Upper lobe of left lung (tissue), 4 donors: ENCODE data around the gene PGAM2.

Experiments
- POLR2A ChIP-seq, 4 donors: fragments of 450-650 bp; IDR thresholded peaks; one replicate each; pipeline ENCODE4 v1.5.1; 2016 to 2017; ENCODE audit warnings: antibody characterized with exemption in 4 of 4, mild to moderate bottlenecking in 2 of 4
- TF ChIP-seq, protein P1 (sequence below), 6 experiments: fragments of 450-650 bp in 4 of 6; fragments of 200-600 bp in 2 of 6; sonication (generic) in 2 of 6; IDR thresholded peaks; one replicate each; pipeline ENCODE4 v1.5.1; 2016 to 2019; ENCODE audit warnings: antibody characterized with exemption in 6 of 6

DNA sequence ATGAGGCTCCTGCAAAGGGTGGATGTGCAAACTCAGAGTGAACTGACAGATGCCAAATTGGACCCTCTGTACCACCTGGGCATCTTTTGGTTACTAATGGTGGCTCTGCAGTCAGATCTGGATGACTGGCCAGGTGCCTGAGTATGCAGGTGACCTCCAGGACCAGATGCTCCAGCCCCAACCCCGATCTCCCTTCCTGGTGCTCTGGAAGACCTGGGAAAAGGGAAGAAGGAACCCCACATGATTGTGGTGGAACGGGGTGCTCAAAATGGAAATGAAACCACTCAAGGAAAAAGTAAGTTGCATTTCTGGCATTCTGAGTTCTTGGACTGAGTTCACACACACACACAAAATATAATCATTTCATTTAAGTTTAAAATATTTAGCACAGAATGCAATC is 29.0 kb upstream of the PGAM2 start:
- no peak for TF ChIP-seq POLR2A (IDR thresholded peaks at IDR 0.05)
- TF ChIP-seq, protein P1, sequence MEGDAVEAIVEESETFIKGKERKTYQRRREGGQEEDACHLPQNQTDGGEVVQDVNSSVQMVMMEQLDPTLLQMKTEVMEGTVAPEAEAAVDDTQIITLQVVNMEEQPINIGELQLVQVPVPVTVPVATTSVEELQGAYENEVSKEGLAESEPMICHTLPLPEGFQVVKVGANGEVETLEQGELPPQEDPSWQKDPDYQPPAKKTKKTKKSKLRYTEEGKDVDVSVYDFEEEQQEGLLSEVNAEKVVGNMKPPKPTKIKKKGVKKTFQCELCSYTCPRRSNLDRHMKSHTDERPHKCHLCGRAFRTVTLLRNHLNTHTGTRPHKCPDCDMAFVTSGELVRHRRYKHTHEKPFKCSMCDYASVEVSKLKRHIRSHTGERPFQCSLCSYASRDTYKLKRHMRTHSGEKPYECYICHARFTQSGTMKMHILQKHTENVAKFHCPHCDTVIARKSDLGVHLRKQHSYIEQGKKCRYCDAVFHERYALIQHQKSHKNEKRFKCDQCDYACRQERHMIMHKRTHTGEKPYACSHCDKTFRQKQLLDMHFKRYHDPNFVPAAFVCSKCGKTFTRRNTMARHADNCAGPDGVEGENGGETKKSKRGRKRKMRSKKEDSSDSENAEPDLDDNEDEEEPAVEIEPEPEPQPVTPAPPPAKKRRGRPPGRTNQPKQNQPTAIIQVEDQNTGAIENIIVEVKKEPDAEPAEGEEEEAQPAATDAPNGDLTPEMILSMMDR (IDR thresholded peaks at IDR 0.05), result no peak
